Suppressor macrophage (primary cell): Measurements from ENCODE around the gene ACADSB.

Experiments
- DNase-seq, 4 experiments: peaks; one replicate each; pipeline ENCODE4 v3.0.0-alpha.2; 2020 to 2022

Gene ACADSB

DNA sequence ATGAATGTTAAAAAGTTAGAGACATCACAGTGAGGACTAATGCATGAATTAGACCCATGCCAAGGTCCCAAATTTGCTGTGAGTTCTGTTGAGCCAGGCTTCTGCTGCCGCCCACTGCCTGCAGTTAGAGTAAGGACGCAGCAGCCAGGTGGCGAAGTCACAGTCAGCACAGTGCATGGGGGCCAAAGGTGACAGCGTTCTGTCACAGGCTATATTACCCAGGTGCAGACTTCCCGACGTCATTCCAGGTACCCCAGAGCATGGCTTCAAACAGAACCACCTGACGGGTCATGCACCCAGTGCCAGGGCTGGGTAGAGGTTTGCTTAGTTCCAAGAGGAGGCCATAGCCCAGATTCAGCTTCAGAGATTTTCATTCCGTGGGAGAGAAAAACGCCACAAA lies 93.1 kb downstream of the ACADSB start:
- no peak for DNase-seq

DNA sequence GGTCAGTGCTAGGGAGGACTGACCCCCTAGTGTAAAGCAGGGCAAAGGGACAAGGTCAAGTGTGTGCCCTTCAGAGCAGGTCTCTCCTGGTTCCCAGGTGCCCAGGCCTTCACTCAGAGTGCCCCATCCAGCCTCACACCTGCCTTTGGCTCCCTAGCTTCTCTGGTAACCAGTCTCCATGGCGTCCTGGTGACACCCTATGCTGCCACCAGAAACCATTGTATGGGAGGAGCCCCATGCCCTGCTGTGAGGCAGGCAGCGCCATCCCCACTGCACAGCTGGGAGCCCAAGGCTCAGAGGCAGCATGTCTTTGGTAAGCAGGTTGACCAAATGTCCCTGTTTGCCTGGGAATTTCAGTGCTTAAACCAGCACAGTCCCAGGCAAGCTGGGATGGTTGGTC lies 93.9 kb downstream of the ACADSB start:
- no peak for DNase-seq

- no peak for DNase-seq
Measured at GRCh38 chr10:123103944-123104343, 95.1 kb downstream of the ACADSB start.
